ENCODE measurements around the gene MAML2. TPM values are rescaled to one million over a fixed set of nuclear protein-coding genes. Genes with fewer than 3 reads are reported as not detected.

Gene MAML2
- total and polyA plus RNA-seq, 4 donors: 3.8 to 41.8 (median 13.7) TPM

DNA sequence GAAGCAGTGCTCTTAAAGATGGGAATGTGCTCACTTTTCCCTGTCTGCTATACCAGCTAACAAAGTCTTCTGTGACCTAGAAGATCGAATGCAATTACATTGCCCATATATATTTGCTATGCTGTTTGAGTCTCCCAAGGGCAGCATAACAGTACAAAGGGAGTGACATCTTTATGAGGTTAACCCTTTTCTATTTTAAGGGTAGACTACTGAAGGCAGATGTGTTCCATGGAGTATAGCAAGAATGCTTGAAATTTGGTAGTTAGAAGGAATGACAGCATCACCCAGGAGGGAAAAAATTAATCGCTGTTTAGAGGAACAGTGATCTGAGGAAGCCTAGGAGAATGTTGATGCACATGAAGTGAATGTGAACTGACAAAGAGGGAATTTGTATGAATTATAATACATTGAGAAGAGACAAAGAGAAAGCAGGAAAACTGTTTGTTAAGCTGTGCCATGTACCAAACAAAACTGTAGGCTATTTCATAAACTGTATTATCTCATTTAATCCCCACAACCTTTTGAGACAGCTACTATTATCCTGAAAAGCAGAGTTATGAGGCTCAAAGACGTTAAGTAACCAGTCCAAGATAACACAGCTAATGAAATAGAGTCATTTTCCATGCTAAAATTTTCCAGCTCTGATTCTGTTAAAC is 13.0 kb downstream of the MAML2 start:
- no peak for ATAC-seq (ENCODE audit: insufficient read depth, low FRiP score)

DNA sequence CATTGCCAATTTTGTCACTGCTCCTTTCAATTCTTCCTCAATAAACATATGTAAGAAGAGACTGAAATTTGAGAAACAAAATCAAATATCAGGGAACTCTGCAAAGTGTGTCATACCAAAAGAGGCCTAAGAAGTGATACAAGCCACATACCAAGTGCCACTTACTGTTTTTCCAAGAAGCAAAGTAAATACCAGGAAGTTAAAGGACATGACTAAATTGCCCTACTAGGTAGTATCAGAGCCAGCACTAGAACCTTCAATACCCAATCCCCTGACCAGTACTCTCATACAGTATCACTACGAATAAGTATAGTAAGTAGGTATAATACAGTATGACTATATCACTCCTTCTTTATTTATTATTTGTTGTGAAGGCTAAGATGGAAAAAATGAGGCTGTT is 13.6 kb downstream of the MAML2 start:
- Histone ChIP-seq H3K36me3 (ENCODE audit: control insufficient read depth in 4 of 4, insufficient read depth in 4 of 4, low read length in 4 of 4) (peaks cover 0 to 4% (median 0%) of the 10 kb centered on the region in 4 donors), H3K4me1 (ENCODE audit: control insufficient read depth in 5 of 5, insufficient read depth in 5 of 5, low read length in 5 of 5) (peaks cover 8 to 49% (median 33%) of the 10 kb centered on the region in 5 donors), H3K9me3 (ENCODE audit: control insufficient read depth in 4 of 4, insufficient read depth in 3 of 4, low read length in 3 of 4) (no peaks in the 10 kb centered on the region), H3K9ac (ENCODE audit: insufficient read depth in 1 of 2, low read length in 2 of 2) (no peak overlapping the region), H3K27ac (ENCODE audit: low read depth in 1 of 2, low read length in 1 of 2) (peak overlapping the region in 1 of 2 donors; percentile 70), H3K27me3 (ENCODE audit: control insufficient read depth in 3 of 3, insufficient read depth in 3 of 3, low read length in 2 of 3) (no peaks in the 10 kb centered on the region), H3K4me3 (no peak overlapping the region)
- peak; percentile 55 for ATAC-seq (ENCODE audit: insufficient read depth, low FRiP score)
- TF ChIP-seq, protein P1, sequence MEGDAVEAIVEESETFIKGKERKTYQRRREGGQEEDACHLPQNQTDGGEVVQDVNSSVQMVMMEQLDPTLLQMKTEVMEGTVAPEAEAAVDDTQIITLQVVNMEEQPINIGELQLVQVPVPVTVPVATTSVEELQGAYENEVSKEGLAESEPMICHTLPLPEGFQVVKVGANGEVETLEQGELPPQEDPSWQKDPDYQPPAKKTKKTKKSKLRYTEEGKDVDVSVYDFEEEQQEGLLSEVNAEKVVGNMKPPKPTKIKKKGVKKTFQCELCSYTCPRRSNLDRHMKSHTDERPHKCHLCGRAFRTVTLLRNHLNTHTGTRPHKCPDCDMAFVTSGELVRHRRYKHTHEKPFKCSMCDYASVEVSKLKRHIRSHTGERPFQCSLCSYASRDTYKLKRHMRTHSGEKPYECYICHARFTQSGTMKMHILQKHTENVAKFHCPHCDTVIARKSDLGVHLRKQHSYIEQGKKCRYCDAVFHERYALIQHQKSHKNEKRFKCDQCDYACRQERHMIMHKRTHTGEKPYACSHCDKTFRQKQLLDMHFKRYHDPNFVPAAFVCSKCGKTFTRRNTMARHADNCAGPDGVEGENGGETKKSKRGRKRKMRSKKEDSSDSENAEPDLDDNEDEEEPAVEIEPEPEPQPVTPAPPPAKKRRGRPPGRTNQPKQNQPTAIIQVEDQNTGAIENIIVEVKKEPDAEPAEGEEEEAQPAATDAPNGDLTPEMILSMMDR (IDR thresholded peaks at IDR 0.05; ENCODE audit: control extremely low read depth, extremely low read depth): no peak
- 71 to 72% methylated on average over 1 of the region's 1 CpG for WGBS, 2 donors
- DNase-seq: peak in 1 of 3 donors; percentile 50

More for the DNA sequence above, 13.0 kb downstream of the MAML2 start:
- Histone ChIP-seq H3K4me3 (no peak overlapping the region), H3K36me3 (ENCODE audit: control insufficient read depth in 4 of 4, insufficient read depth in 4 of 4, low read length in 4 of 4) (peaks cover 0 to 4% (median 1%) of the 10 kb centered on the region in 4 donors), H3K4me1 (ENCODE audit: control insufficient read depth in 5 of 5, insufficient read depth in 5 of 5, low read length in 5 of 5) (peaks cover 8 to 49% (median 33%) of the 10 kb centered on the region in 5 donors), H3K27ac (ENCODE audit: low read depth in 1 of 2, low read length in 1 of 2) (no peak overlapping the region), H3K9ac (ENCODE audit: insufficient read depth in 1 of 2, low read length in 2 of 2) (no peak overlapping the region), H3K27me3 (ENCODE audit: control insufficient read depth in 3 of 3, insufficient read depth in 3 of 3, low read length in 2 of 3) (no peaks in the 10 kb centered on the region), H3K9me3 (ENCODE audit: control insufficient read depth in 4 of 4, insufficient read depth in 3 of 4, low read length in 3 of 4) (no peaks in the 10 kb centered on the region)
- TF ChIP-seq, protein P1 (IDR thresholded peaks at IDR 0.05; ENCODE audit: control extremely low read depth, extremely low read depth): no peak
- peak in 1 of 3 donors; percentile 2 for DNase-seq
- WGBS, 2 donors: 80 to 91% methylated on average over 3 of the region's 3 CpGs

DNA sequence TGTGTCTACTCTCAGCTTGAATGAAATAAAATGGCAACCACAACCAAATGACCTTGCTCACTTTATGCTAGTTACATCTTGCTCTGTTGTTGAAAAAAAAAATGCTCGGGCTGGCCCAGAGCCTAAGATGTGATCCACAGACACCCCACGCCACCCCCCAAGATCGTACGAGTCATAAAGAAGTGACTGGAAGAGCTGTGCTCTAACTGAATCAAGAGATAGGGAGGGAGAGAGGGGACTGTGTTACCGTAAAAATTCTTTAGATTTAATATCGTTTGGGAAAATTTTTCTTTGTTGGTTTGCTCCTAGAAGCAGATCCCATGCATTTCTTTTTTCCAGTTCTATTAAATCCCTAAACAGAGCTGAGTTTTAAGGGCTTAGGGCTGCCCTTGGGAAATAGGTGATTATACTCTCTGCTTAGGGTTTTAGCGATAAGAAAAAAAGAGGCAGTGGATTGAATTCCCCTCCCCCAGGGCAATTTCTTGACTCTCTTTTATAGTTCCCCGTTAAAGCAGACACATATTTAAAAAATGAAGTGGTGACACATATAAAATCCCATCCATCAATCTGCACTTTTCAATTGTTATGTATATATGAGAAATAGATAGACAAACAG is 14.5 kb downstream of the MAML2 start:
- no peak for ATAC-seq (ENCODE audit: insufficient read depth, low FRiP score)
- 66 to 78% methylated on average over 8 of the region's 8 CpGs for WGBS, 2 donors

More for the DNA sequence above, 14.5 kb downstream of the MAML2 start:
- TF ChIP-seq, protein P1 (IDR thresholded peaks at IDR 0.05; ENCODE audit: control extremely low read depth, extremely low read depth): no peak
- Histone ChIP-seq H3K27ac (ENCODE audit: low read depth in 1 of 2, low read length in 1 of 2) (no peak overlapping the region), H3K4me1 (ENCODE audit: control insufficient read depth in 5 of 5, insufficient read depth in 5 of 5, low read length in 5 of 5) (peaks cover 10 to 49% (median 33%) of the 10 kb centered on the region in 5 donors), H3K4me3 (no peak overlapping the region), H3K36me3 (ENCODE audit: control insufficient read depth in 4 of 4, insufficient read depth in 4 of 4, low read length in 4 of 4) (peaks cover 0 to 4% (median 0%) of the 10 kb centered on the region in 4 donors), H3K9me3 (ENCODE audit: control insufficient read depth in 4 of 4, insufficient read depth in 3 of 4, low read length in 3 of 4) (no peaks in the 10 kb centered on the region), H3K9ac (ENCODE audit: insufficient read depth in 1 of 2, low read length in 2 of 2) (peak overlapping the region in 1 of 2 donors; percentile 20), H3K27me3 (ENCODE audit: control insufficient read depth in 3 of 3, insufficient read depth in 3 of 3, low read length in 2 of 3) (no peaks in the 10 kb centered on the region)
- peak in 2 of 3 donors; percentile 39 to 49 for DNase-seq
